SK-N-SH (cell line): ENCODE measurements around the gene LIN9. TPM values are rescaled to one million over a fixed set of nuclear protein-coding genes. Genes with fewer than 3 reads are reported as not detected.

Experiments
- CTCF ChIA-PET: fragments of 300-600, 350-600 bp; formaldehyde crosslinking; extraction: SDS; loops from one replicate; lab custom pipeline; 2021; lab: Yijun Ruan, JAX
- POLR2A ChIA-PET: fragments of 350-600 bp; sonication (Branson Sonifier 250); formaldehyde crosslinking; extraction: SDS; loops from one replicate; lab custom pipeline; 2020; ENCODE audit warnings: antibody characterized with exemption, inconsistent platforms; lab: Yijun Ruan, JAX
- DNase-seq: peaks from one replicate; pipeline ENCODE4 v3.0.0; 2012
- H2AFZ ChIP-seq: fragments of 200-600 bp; sonication (generic); 2 replicates; pipeline ENCODE4 v1.8.1; 2016; ENCODE audit warnings: antibody characterized with exemption, mild to moderate bottlenecking, low read depth
- H3F3A ChIP-seq: fragments of 200-600 bp; sonication (generic); replicated peaks from 2 replicates; pipeline ENCODE3; 2016; ENCODE audit warnings: antibody characterized with exemption, mild to moderate bottlenecking; ENCODE audit not compliant: insufficient read depth
- H3K27ac ChIP-seq, 2 experiments: fragments of 200-500 bp in 1 of 2; fragments of 200-600 bp in 1 of 2; sonication (Bioruptor generic) in 1 of 2; sonication (generic), shearing (Covaris generic) in 1 of 2; 2 replicates each; pipeline versions ENCODE4 v1.5.1 to v1.6.1; 2014 to 2016; ENCODE audit warnings: low read depth in 2 of 2, inconsistent platforms in 1 of 2, low read length in 1 of 2, mild to moderate bottlenecking in 1 of 2, mixed read lengths in 1 of 2
- H3K27me3 ChIP-seq: fragments of 200-600 bp; sonication (generic), shearing (Covaris generic); 2 replicates; pipeline ENCODE4 v1.6.1; 2016; ENCODE audit warnings: mixed run types; ENCODE audit not compliant: insufficient read depth
- H3K36me3 ChIP-seq, 2 experiments: fragments of 200-500 bp in 1 of 2; fragments of 200-600 bp in 1 of 2; sonication (Bioruptor generic) in 1 of 2; sonication (generic) in 1 of 2; replicated peaks in 1 of 2; 2 replicates each; pipeline versions ENCODE3 to v1.5.1; 2014 to 2016; ENCODE audit warnings: low read length in 1 of 2, mild to moderate bottlenecking in 1 of 2; ENCODE audit not compliant: insufficient read depth in 2 of 2, control insufficient read depth in 1 of 2
- H3K4me1 ChIP-seq, 2 experiments: fragments of 200-500 bp in 1 of 2; fragments of 200-600 bp in 1 of 2; sonication (Bioruptor generic) in 1 of 2; sonication (generic), shearing (Covaris generic) in 1 of 2; 2 replicates each; pipeline versions ENCODE4 v1.5.1 to v1.6.1; 2014 to 2016; ENCODE audit warnings: low read depth in 1 of 2, low read length in 1 of 2, mixed run types in 1 of 2; ENCODE audit not compliant: insufficient read depth in 2 of 2, control insufficient read depth in 1 of 2
- H3K4me2 ChIP-seq: fragments of 200-600 bp; sonication (generic), shearing (Covaris generic); 2 replicates; pipeline ENCODE4 v1.6.1; 2017; ENCODE audit warnings: mixed run types
- H3K4me3 ChIP-seq, 2 experiments: fragments of 200-500 bp in 1 of 2; fragments of 200-600 bp in 1 of 2; sonication (Bioruptor generic) in 1 of 2; sonication (generic), shearing (Covaris generic) in 1 of 2; 2 replicates each; pipeline versions ENCODE4 v1.5.1 to v1.8.1; 2014 to 2016; ENCODE audit warnings: low read depth in 2 of 2, inconsistent platforms in 1 of 2, low read length in 1 of 2, mild to moderate bottlenecking in 1 of 2, mixed read lengths in 1 of 2, moderate library complexity in 1 of 2
- H3K79me2 ChIP-seq: fragments of 200-600 bp; sonication (generic); 2 replicates; pipeline ENCODE4 v1.8.1; 2017; ENCODE audit warnings: mild to moderate bottlenecking; ENCODE audit not compliant: insufficient read depth
- H3K9ac ChIP-seq: fragments of 200-600 bp; sonication (generic); 2 replicates; pipeline ENCODE4 v1.6.1; 2017; ENCODE audit warnings: mixed run types
- H3K9me2 ChIP-seq: fragments of 200-600 bp; sonication (generic); 2 replicates; pipeline ENCODE4 v1.6.1; 2017; ENCODE audit warnings: mixed run types
- H3K9me3 ChIP-seq: fragments of 200-600 bp; sonication (generic); 2 replicates; pipeline ENCODE4 v1.6.1; 2017; ENCODE audit warnings: mixed run types, mild to moderate bottlenecking, moderate library complexity
- H4K20me1 ChIP-seq: fragments of 200-600 bp; sonication (generic); 2 replicates; pipeline ENCODE4 v1.6.1; 2017; ENCODE audit warnings: mild to moderate bottlenecking, mixed run types; ENCODE audit not compliant: insufficient read depth
- ELF1 ChIP-seq: IDR thresholded peaks from 2 replicates; pipeline ENCODE4 v1.4.0; 2012
- EP300 ChIP-seq, 2 experiments: IDR thresholded peaks; 2 replicates each; pipeline versions ENCODE4 v1.4.0 to v1.6.1; 2012; ENCODE audit warnings: borderline replicate concordance in 1 of 2, low read depth in 1 of 2, low read length in 1 of 2
- EZH2phosphoT487 ChIP-seq: fragments of 200-600 bp; sonication (generic); IDR thresholded peaks from 2 replicates; pipeline ENCODE4 v1.6.1; 2017; ENCODE audit warnings: low read depth, mixed run types, mild to moderate bottlenecking, antibody characterized with exemption, moderate library complexity, borderline replicate concordance
- FOSL2 ChIP-seq: IDR thresholded peaks from 2 replicates; pipeline ENCODE4 v1.4.0; 2012; ENCODE audit warnings: low read depth, mild to moderate bottlenecking, moderate library complexity, borderline replicate concordance
- FOXJ3 ChIP-seq: sonication (generic); formaldehyde crosslinking; IDR thresholded peaks from 2 replicates; pipeline ENCODE4 v1.5.1; 2020; ENCODE audit warnings: mild to moderate bottlenecking, missing genetic modification reagents
- GABPA ChIP-seq: IDR thresholded peaks from 2 replicates; pipeline ENCODE4 v1.4.0; 2012; ENCODE audit warnings: low read depth, mild to moderate bottlenecking
- GATA2 ChIP-seq: sonication (generic); formaldehyde crosslinking; IDR thresholded peaks from 2 replicates; pipeline ENCODE4 v1.5.0; 2020; ENCODE audit warnings: mild to moderate bottlenecking, missing genetic modification reagents
- JUND ChIP-seq: IDR thresholded peaks from 2 replicates; pipeline ENCODE4 v1.4.0; 2012
- MXI1 ChIP-seq: IDR thresholded peaks from 2 replicates; pipeline ENCODE4 v1.6.1; 2012; ENCODE audit warnings: mild to moderate bottlenecking, low read depth, low read length, improper control_type of control experiment
- NRF1 ChIP-seq: IDR thresholded peaks from 2 replicates; pipeline ENCODE4 v1.6.1; 2012; ENCODE audit warnings: low read depth, mild to moderate bottlenecking, low read length
- RAD21 ChIP-seq: IDR thresholded peaks from 2 replicates; pipeline ENCODE4 v1.6.1; 2012; ENCODE audit warnings: mild to moderate bottlenecking, low read length
- RCOR1 ChIP-seq: fragments of 150-350 bp; IDR thresholded peaks from 2 replicates; pipeline ENCODE4 v1.6.1; 2017; ENCODE audit warnings: antibody characterized with exemption, low read length
- RFX5 ChIP-seq: IDR thresholded peaks from 2 replicates; pipeline ENCODE4 v1.6.1; 2012; ENCODE audit warnings: mild to moderate bottlenecking, improper control_type of control experiment, low read length
- SIN3A ChIP-seq: IDR thresholded peaks from 2 replicates; pipeline ENCODE4 v1.6.1; 2012; ENCODE audit warnings: low read depth, mild to moderate bottlenecking, low read length, moderate library complexity, borderline replicate concordance
- SMC3 ChIP-seq: IDR thresholded peaks from 2 replicates; pipeline ENCODE4 v1.6.1; 2012; ENCODE audit warnings: low read depth, low read length, improper control_type of control experiment
- TCF12 ChIP-seq: IDR thresholded peaks from 2 replicates; pipeline ENCODE4 v1.4.0; 2012
- YY1 ChIP-seq: IDR thresholded peaks from 2 replicates; pipeline ENCODE4 v1.4.0; 2012; ENCODE audit warnings: low read depth, mild to moderate bottlenecking
- WGBS: methylation state at CpG from one replicate; pipeline ENCODE4 v1.1.6; 2017; ENCODE audit warnings: low lambda C conversion rate; 5-methylcytosine and 5-hydroxymethylcytosine counted together
- polyA plus RNA-seq, 3 experiments: library from polyadenylated mRNA; depleted of rRNA; stranded (reverse); fragments of >200 nt; gene quantifications; 2 replicates each; pipeline ENCODE4 v1.2.3, GENCODE V29; 2012
- TF ChIP-seq, protein P1 (sequence below): IDR thresholded peaks from 2 replicates; pipeline ENCODE4 v1.4.0; 2012; ENCODE audit warnings: low read depth, borderline replicate concordance
- TF ChIP-seq, protein P2 (sequence below): fragments of 150-350 bp; IDR thresholded peaks from 2 replicates; pipeline ENCODE4 v1.6.1; 2017; ENCODE audit warnings: antibody characterized with exemption, low read length, low read depth, borderline replicate concordance
- TF ChIP-seq, protein P3 (sequence below): IDR thresholded peaks from 2 replicates; pipeline ENCODE4 v1.4.0; 2012; ENCODE audit warnings: low read depth, borderline replicate concordance
- TF ChIP-seq, protein P4 (sequence below): IDR thresholded peaks from 2 replicates; pipeline ENCODE4; 2012

Gene LIN9
- polyA plus RNA-seq, 1 of the 3 experiments (the other 2 are of a cell fraction): 1.7 TPM

DNA sequence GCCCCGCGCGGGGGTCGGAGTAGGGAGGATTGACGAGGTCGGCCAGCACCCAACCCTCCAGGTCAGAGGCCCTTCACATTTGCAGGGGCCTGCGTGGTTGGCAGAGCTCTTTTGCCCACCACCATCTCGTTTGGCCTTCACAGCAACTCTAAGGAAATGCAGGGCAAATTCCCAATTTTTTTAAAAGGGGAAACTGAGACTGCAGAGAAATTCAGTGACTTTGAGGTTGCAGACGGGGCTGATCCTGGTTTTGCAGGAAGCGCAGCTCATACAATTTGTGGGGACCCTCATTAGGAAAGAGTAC is 122.0 kb downstream of the LIN9 start:
- H3K9me3 ChIP-seq: no peaks in the 10 kb centered on the region
- H2AFZ ChIP-seq: peak overlapping the region; percentile 97
- H4K20me1 ChIP-seq: peaks cover 34% of the 10 kb centered on the region
- CTCF ChIA-PET: interaction anchor here (1.1 to 1.2 kb wide), 2 partner anchors 10 to 61 kb away, joined by 5 to 6 read pairs; no protein-coding TSS in a partner anchor
- H3K9me2 ChIP-seq: no peaks in the 10 kb centered on the region
- H3K9ac ChIP-seq: peak overlapping the region; percentile 77
- peak overlapping the region; percentile 71 to 82 for H3K4me3 ChIP-seq
- POLR2A ChIA-PET: no interaction called here
- peaks cover 6 to 21% of the 10 kb centered on the region in 2 experiments for H3K36me3 ChIP-seq
- peaks cover 12% of the 10 kb centered on the region for H3F3A ChIP-seq
- 3% methylated on average over 7 of the region's 10 CpGs for WGBS
- no peaks in the 10 kb centered on the region for H3K27me3 ChIP-seq
- H3K4me2 ChIP-seq: peak overlapping the region; percentile 86
- peaks cover 49% of the 10 kb centered on the region for H3K79me2 ChIP-seq
- no peak for TF ChIP-seq YY1
- no peak for TF ChIP-seq RCOR1
- TF ChIP-seq EP300 (IDR thresholded peaks at IDR 0.05; ENCODE audit: borderline replicate concordance in 1 of 2, low read depth in 1 of 2, low read length in 1 of 2): no peak
- no peak for TF ChIP-seq EZH2phosphoT487
- no peak for TF ChIP-seq MXI1
- TF ChIP-seq, protein P1, sequence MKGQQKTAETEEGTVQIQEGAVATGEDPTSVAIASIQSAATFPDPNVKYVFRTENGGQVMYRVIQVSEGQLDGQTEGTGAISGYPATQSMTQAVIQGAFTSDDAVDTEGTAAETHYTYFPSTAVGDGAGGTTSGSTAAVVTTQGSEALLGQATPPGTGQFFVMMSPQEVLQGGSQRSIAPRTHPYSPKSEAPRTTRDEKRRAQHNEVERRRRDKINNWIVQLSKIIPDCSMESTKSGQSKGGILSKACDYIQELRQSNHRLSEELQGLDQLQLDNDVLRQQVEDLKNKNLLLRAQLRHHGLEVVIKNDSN: no peak
- TF ChIP-seq, protein P2, sequence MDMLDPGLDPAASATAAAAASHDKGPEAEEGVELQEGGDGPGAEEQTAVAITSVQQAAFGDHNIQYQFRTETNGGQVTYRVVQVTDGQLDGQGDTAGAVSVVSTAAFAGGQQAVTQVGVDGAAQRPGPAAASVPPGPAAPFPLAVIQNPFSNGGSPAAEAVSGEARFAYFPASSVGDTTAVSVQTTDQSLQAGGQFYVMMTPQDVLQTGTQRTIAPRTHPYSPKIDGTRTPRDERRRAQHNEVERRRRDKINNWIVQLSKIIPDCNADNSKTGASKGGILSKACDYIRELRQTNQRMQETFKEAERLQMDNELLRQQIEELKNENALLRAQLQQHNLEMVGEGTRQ: no peak
- no peak for TF ChIP-seq RAD21
- no peak for TF ChIP-seq GABPA
- no peak for TF ChIP-seq SMC3
- TF ChIP-seq FOSL2: no peak
- TF ChIP-seq ELF1: no peak
- no peak for DNase-seq
- peak overlapping the region; percentile 78 to 88 for H3K27ac ChIP-seq
- peaks cover 0 to 12% of the 10 kb centered on the region in 2 experiments; a peak in 3 of 4 replicates for H3K4me1 ChIP-seq

DNA sequence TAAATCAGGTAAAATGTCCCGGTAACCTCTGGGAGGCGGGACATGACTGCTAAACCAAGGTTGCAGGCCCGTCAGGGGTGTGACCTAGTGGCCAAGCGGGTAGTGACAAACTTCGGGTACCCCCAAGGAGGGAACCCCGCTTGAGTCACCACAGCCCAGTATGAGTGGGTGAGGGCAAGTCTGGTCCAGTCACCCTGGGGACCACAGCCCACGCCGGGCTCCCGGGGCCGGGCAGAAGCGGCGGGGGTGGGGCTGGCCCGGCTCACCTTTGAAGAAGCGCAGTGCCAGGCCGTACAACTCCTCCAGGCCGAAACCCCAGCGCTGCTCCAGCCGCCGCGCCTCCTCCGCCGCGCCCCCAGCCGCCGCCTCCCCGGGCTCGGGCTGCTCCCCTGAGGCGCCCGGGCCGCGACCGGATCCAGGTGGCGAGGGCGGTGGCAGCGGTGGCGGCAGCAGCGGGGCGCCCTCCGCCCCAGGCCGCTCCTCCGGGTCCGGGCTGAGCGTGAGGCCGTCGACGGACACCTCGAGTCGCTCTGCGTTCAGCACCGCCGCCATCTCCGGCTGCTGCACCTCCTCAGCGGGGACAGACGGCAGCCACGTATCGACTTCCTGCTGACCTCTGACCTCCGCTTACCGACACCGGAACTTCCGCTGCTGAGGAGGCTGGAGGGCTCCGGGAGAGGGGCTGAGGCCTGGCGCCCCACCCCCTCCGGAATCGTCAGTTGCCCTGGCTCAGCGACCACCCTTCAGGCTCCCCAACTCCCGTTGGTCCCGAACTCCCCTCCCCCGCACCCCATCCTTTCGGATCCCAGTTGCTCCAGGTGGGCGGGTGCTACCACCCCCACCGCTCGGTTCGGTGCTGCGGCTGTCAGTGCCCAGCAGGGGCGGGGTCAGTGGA is 122.6 kb downstream of the LIN9 start, which contains the start of gene ACBD3:
Gene ACBD3, minus strand, starts transcription at position 618 of the 895 bp plus-strand sequence. Its CDS starts 66 bp downstream, at position 552.
- H3K9ac ChIP-seq: peak within 1 kb of the TSS; percentile 77
- H3K27ac ChIP-seq: peak within 1 kb of the TSS; percentile 78 to 88
- ChIA-PET CTCF (interaction anchor here (0.8 to 7.1 kb wide), 7 partner anchors 11 to 147 kb away, joined by 3 to 48 read pairs (median 5); no protein-coding TSS in a partner anchor), POLR2A (no interaction called here)
- H3K79me2 ChIP-seq: peaks cover 55% of the 10 kb centered on the region
- DNase-seq: peak; percentile 98
- H3K27me3 ChIP-seq: no peaks in the 10 kb centered on the region
- H3K9me3 ChIP-seq: no peaks in the 10 kb centered on the region
- H2AFZ ChIP-seq: peak within 1 kb of the TSS; percentile 97
- peak within 1 kb of the TSS; percentile 71 to 82 for H3K4me3 ChIP-seq
- no peaks in the 10 kb centered on the region for H3K9me2 ChIP-seq
- H3K4me2 ChIP-seq: peak within 1 kb of the TSS; percentile 86
- H4K20me1 ChIP-seq: peaks cover 40% of the 10 kb centered on the region
- H3K4me1 ChIP-seq: peaks cover 0 to 12% of the 10 kb centered on the region in 2 experiments; a peak in 3 of 4 replicates
- WGBS: under 1% methylated on average over 22 of the region's 75 CpGs
- peaks cover 8 to 25% of the 10 kb centered on the region in 2 experiments for H3K36me3 ChIP-seq
- peaks cover 12% of the 10 kb centered on the region for H3F3A ChIP-seq
- TF ChIP-seq, protein P3, sequence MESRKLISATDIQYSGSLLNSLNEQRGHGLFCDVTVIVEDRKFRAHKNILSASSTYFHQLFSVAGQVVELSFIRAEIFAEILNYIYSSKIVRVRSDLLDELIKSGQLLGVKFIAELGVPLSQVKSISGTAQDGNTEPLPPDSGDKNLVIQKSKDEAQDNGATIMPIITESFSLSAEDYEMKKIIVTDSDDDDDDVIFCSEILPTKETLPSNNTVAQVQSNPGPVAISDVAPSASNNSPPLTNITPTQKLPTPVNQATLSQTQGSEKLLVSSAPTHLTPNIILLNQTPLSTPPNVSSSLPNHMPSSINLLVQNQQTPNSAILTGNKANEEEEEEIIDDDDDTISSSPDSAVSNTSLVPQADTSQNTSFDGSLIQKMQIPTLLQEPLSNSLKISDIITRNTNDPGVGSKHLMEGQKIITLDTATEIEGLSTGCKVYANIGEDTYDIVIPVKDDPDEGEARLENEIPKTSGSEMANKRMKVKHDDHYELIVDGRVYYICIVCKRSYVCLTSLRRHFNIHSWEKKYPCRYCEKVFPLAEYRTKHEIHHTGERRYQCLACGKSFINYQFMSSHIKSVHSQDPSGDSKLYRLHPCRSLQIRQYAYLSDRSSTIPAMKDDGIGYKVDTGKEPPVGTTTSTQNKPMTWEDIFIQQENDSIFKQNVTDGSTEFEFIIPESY: no peak
- TF ChIP-seq NRF1 (no peak), SIN3A (peak; percentile 84; the same call in 1 of the 2 replicates), RFX5 (no peak), ELF1 (peak; percentile 84), RCOR1 (no peak), YY1 (peak; percentile 82), JUND (no peak), SMC3 (no peak), TCF12 (0 out of 2 replicates have a peak, but pooled peaks have one; percentile 9), GATA2 (CRISPR knock-in tag) (no peak), FOXJ3 (CRISPR knock-in tag) (no peak)
- TF ChIP-seq, protein P2: no peak
- TF ChIP-seq, protein P4, sequence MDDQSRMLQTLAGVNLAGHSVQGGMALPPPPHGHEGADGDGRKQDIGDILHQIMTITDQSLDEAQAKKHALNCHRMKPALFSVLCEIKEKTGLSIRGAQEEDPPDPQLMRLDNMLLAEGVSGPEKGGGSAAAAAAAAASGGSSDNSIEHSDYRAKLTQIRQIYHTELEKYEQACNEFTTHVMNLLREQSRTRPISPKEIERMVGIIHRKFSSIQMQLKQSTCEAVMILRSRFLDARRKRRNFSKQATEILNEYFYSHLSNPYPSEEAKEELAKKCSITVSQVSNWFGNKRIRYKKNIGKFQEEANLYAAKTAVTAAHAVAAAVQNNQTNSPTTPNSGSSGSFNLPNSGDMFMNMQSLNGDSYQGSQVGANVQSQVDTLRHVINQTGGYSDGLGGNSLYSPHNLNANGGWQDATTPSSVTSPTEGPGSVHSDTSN: no peak
